Caco-2 (cell line): ENCODE data around the gene RALGAPA1. TPM values are rescaled to one million over a fixed set of nuclear protein-coding genes. Genes with fewer than 3 reads are reported as not detected.
"Not testable (repeated sequence)": the region's sequence is repeated elsewhere in the genome, so short reads cannot be mapped to it uniquely, and the experiment has no call there.

Source experiments
- BruUV-seq: library from RNA; stranded (reverse); fragments of 400-500 nt; replicated peaks from 2 replicates; lab custom pipeline; 2021; lab: Mats Ljungman, UMichigan
- CTCF ChIA-PET: fragments of 300-600 bp; sonication (Branson Sonifier 250); formaldehyde crosslinking; loops from one replicate; lab custom pipeline; 2022; ENCODE audit warnings: antibody characterized with exemption; lab: Charles Lee
- POLR2A ChIA-PET: fragments of 300-600 bp; sonication (Branson Sonifier 250); formaldehyde crosslinking; loops from one replicate; lab custom pipeline; 2022; ENCODE audit warnings: antibody characterized with exemption; lab: Charles Lee
- DNase-seq, 2 experiments: peaks; one replicate each; pipeline versions ENCODE4 v3.0.0 to v3.0.0-alpha.2; 2020 to 2022
- H3K27me3 ChIP-seq: replicated peaks from 2 replicates; pipeline ENCODE4 v1.6.0; 2011; ENCODE audit warnings: low read length; ENCODE audit not compliant: control insufficient read depth, insufficient read depth
- H3K36me3 ChIP-seq: 2 replicates; pipeline ENCODE4 v1.5.1; 2011; ENCODE audit warnings: low read length; ENCODE audit not compliant: control insufficient read depth, insufficient read depth
- H3K4me1 ChIP-seq: fragments of 250-450 bp; sonication (Bioruptor Pico); 2 replicates; pipeline ENCODE4 v1.5.1; 2020; ENCODE audit warnings: mild to moderate bottlenecking
- H3K4me3 ChIP-seq: 2 replicates; pipeline ENCODE4 v1.5.1; 2011; ENCODE audit warnings: low read depth, mild to moderate bottlenecking, control low read depth, low read length
- H3K9me3 ChIP-seq: fragments of 250-450 bp; sonication (Bioruptor Pico); 2 replicates; pipeline ENCODE4 v1.5.1; 2020; ENCODE audit warnings: mild to moderate bottlenecking, moderate library complexity
- H3K27ac Mint-ChIP-seq: one replicate; pipeline ENCODE4 v1.8.0; 2022; ENCODE audit warnings: mixed read lengths; ENCODE audit not compliant: unreplicated experiment
- H3K27me3 Mint-ChIP-seq: one replicate; pipeline ENCODE4 v1.8.0; 2022; ENCODE audit warnings: mixed read lengths; ENCODE audit not compliant: insufficient read depth, unreplicated experiment
- H3K36me3 Mint-ChIP-seq: one replicate; pipeline ENCODE4 v1.8.0; 2022; ENCODE audit warnings: mild to moderate bottlenecking, mixed read lengths; ENCODE audit not compliant: insufficient read depth, unreplicated experiment
- H3K4me1 Mint-ChIP-seq: one replicate; pipeline ENCODE4 v1.8.0; 2022; ENCODE audit warnings: low read depth, mixed read lengths; ENCODE audit not compliant: unreplicated experiment
- H3K4me3 Mint-ChIP-seq: one replicate; pipeline ENCODE4 v1.8.0; 2022; ENCODE audit warnings: mild to moderate bottlenecking, moderate library complexity, mixed read lengths; ENCODE audit not compliant: unreplicated experiment
- H3K9me3 Mint-ChIP-seq: one replicate; pipeline ENCODE4 v1.8.0; 2022; ENCODE audit warnings: mixed read lengths; ENCODE audit not compliant: unreplicated experiment
- intact Hi-C: fragments of 100-400 bp; cut with micrococcal nuclease; formaldehyde crosslinking; loops from one replicate; pipeline ENCODE4 v1.10.0; 2022; ENCODE audit not compliant: unreplicated experiment
- total RNA-seq: library from RNA; stranded (reverse); gene quantifications from 2 replicates; pipeline ENCODE4 v1.2.3, GENCODE V29; 2022
- TF ChIP-seq, protein P1 (sequence below), 2 experiments: fragments of 200-600 bp in 1 of 2; IDR thresholded peaks; 1 replicate in 1 of 2; 2 replicates in 1 of 2; pipeline versions ENCODE4 v1.5.1 to v1.8.0; 2011 to 2022; ENCODE audit warnings: antibody characterized with exemption in 1 of 2, control low read depth in 1 of 2, inconsistent platforms in 1 of 2, low read depth in 1 of 2, low read length in 1 of 2, mild to moderate bottlenecking in 1 of 2, moderate library complexity in 1 of 2; ENCODE audit not compliant: insufficient read depth in 1 of 2, severe bottlenecking in 1 of 2, unreplicated experiment in 1 of 2

The RALGAPA1 gene
- total RNA-seq, 1 experiment from 2014 or later = 28.9 TPM

GRCh38 chr14:35826218-35826951, 17.3 kb upstream of the RALGAPA1 start, which contains the start of gene BRMS1L:
BRMS1L (plus strand) TSS chr14:35826338; CDS start chr14:35826517, 179 bp downstream.
- no peaks in the 10 kb centered on the region for H3K27me3 ChIP-seq
- DNase-seq = peak; percentile 98 to 99
- Mint-ChIP-seq H3K27me3 (no peaks in the 10 kb centered on the region), H3K27ac (peak within 1 kb of the TSS; percentile 81), H3K36me3 (peaks cover 10% of the 10 kb centered on the region), H3K4me3 (peak within 1 kb of the TSS; percentile 78), H3K9me3 (no peaks in the 10 kb centered on the region), H3K4me1 (peaks cover 7% of the 10 kb centered on the region)
- peak within 1 kb of the TSS; percentile 97 for H3K4me3 ChIP-seq
- intact Hi-C loops = loop anchor here (2.0 kb wide), 1 partner anchor 18 kb away; the partner anchor contains the start of gene RALGAPA1
- BruUV-seq = no TSS peak
- TF ChIP-seq, protein P1, sequence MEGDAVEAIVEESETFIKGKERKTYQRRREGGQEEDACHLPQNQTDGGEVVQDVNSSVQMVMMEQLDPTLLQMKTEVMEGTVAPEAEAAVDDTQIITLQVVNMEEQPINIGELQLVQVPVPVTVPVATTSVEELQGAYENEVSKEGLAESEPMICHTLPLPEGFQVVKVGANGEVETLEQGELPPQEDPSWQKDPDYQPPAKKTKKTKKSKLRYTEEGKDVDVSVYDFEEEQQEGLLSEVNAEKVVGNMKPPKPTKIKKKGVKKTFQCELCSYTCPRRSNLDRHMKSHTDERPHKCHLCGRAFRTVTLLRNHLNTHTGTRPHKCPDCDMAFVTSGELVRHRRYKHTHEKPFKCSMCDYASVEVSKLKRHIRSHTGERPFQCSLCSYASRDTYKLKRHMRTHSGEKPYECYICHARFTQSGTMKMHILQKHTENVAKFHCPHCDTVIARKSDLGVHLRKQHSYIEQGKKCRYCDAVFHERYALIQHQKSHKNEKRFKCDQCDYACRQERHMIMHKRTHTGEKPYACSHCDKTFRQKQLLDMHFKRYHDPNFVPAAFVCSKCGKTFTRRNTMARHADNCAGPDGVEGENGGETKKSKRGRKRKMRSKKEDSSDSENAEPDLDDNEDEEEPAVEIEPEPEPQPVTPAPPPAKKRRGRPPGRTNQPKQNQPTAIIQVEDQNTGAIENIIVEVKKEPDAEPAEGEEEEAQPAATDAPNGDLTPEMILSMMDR (IDR thresholded peaks at IDR 0.05; ENCODE audit: insufficient read depth in 1 of 2, low read depth in 1 of 2, low read length in 1 of 2, severe bottlenecking in 1 of 2, unreplicated experiment in 1 of 2) = no peak
- ChIA-PET CTCF (interaction anchor here (0.6 to 1.1 kb wide), 9 partner anchors 8 to 1093 kb away, joined by 3 to 10 read pairs (median 5); partner anchors contain the start of gene RALGAPA1), POLR2A (interaction anchor here (0.5 to 1.1 kb wide), 14 partner anchors 9 to 1878 kb away, joined by 3 to 13 read pairs (median 4); partner anchors contain the start of genes FAM177A1, INSM2, RALGAPA1 and SRP54)
- no peaks in the 10 kb centered on the region for H3K36me3 ChIP-seq
- H3K9me3 ChIP-seq = no peaks in the 10 kb centered on the region
- H3K4me1 ChIP-seq = peaks cover 6% of the 10 kb centered on the region; the same call in 1 of the 2 replicates

- peaks cover 9% of the 10 kb centered on the region for H3K36me3 Mint-ChIP-seq
- Histone ChIP-seq H3K27me3 (no peaks in the 10 kb centered on the region), H3K9me3 (no peaks in the 10 kb centered on the region), H3K4me3 (peak overlapping the region; percentile 54), H3K4me1 (peaks cover 6% of the 10 kb centered on the region; the same call in 1 of the 2 replicates), H3K36me3 (no peaks in the 10 kb centered on the region)
- no peaks in the 10 kb centered on the region for H3K9me3 Mint-ChIP-seq
- TF ChIP-seq, protein P1 (IDR thresholded peaks at IDR 0.05; ENCODE audit: insufficient read depth in 1 of 2, low read depth in 1 of 2, low read length in 1 of 2, severe bottlenecking in 1 of 2, unreplicated experiment in 1 of 2) = no peak
- CTCF ChIA-PET = interaction anchor here (0.6 to 1.1 kb wide), 6 partner anchors 9 to 244 kb away, joined by 3 to 9 read pairs (median 6); partner anchors contain the start of gene RALGAPA1
- H3K4me3 Mint-ChIP-seq = peak overlapping the region; percentile 78
- H3K27ac Mint-ChIP-seq = peak overlapping the region; percentile 81
- DNase-seq = no peak
- H3K4me1 Mint-ChIP-seq = peaks cover 7% of the 10 kb centered on the region
- intact Hi-C loops = loop anchor here (2.0 kb wide), 1 partner anchor 17 kb away; the partner anchor contains the start of gene RALGAPA1
- POLR2A ChIA-PET = interaction anchor here (0.5 to 1.1 kb wide), 13 partner anchors 9 to 1878 kb away, joined by 3 to 13 read pairs (median 4); partner anchors contain the start of genes FAM177A1, INSM2, RALGAPA1 and SRP54
- peaks cover 3% of the 10 kb centered on the region for H3K27me3 Mint-ChIP-seq
- BruUV-seq = no TSS peak
Observed at GRCh38 chr14:35825968-35826217, 16.8 kb upstream of the RALGAPA1 start.

DNA sequence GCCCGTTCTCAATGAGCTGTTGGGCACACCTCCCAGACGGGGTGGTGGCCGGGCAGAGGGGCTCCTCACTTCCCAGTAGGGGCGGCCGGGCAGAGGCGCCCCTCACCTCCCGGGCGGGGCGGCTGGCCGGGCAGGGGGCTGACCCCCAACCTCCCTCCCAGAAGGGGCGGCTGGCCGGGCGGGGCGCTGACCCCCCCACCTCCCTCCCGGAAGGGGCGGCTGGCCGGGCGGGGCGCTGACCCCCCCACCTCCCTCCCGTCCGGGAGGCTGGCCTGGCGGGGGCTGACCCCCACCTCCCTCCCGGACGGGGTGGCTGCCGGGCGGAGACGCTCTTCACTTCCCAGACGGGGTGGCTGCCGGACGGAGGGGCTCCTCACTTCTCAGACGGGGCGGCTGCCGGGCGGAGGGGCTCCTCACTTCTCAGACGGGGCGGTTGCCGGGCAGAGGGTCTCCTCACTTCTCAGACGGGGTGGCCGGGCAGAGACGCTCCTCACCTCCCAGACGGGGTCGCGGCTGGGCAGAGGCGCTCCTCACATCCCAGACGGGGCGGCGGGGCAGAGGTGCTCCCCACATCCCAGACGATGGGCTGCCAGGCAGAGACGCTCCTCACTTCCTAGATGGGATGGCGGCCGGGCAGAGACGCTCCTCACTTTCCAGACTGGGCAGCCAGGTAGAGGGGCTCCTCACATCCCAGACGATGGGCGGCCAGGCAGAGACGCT, 15.5 kb upstream of the RALGAPA1 start:
- H3K36me3 ChIP-seq, H3K27me3 Mint-ChIP-seq, H3K36me3 Mint-ChIP-seq, H3K9me3 Mint-ChIP-seq, H3K9me3 ChIP-seq, H3K27ac Mint-ChIP-seq, POLR2A ChIA-PET, CTCF ChIA-PET, H3K4me3 ChIP-seq, H3K4me1 ChIP-seq, H3K27me3 ChIP-seq, DNase-seq, H3K4me1 Mint-ChIP-seq, BruUV-seq, intact Hi-C loops: not testable (repeated sequence)
- peak overlapping the region; percentile 78 for H3K4me3 Mint-ChIP-seq
